G401.6 (cell line): ENCODE measurements around the gene CAMTA1.

Source experiments
- FAIRE-seq: peaks from 2 replicates; lab custom pipeline; 2012; peaks lifted over from hg19 to GRCh38; lab: Jason Lieb, UNC

The CAMTA1 gene

GRCh38 chr1:7478809-7479499, 693.7 kb downstream of the CAMTA1 start:
- FAIRE-seq, result no peak

- no peak for FAIRE-seq
Measured at GRCh38 chr1:7479571-7479970, 694.3 kb downstream of the CAMTA1 start.

GRCh38 chr1:7481194-7481593, 695.9 kb downstream of the CAMTA1 start:
- no peak for FAIRE-seq

- no peak for FAIRE-seq
Measured at GRCh38 chr1:7482077-7482476, 696.8 kb downstream of the CAMTA1 start.

- FAIRE-seq, result no peak
Measured at GRCh38 chr1:7482772-7483495, 697.7 kb downstream of the CAMTA1 start.

GRCh38 chr1:7483634-7484383, 698.6 kb downstream of the CAMTA1 start:
- FAIRE-seq, result no peak

GRCh38 chr1:7485086-7485780, 700.0 kb downstream of the CAMTA1 start:
- no peak for FAIRE-seq

GRCh38 chr1:7485826-7486225, 700.6 kb downstream of the CAMTA1 start:
- no peak for FAIRE-seq

GRCh38 chr1:7487766-7488474, 702.7 kb downstream of the CAMTA1 start:
- FAIRE-seq, result no peak

GRCh38 chr1:7488475-7488842, 703.2 kb downstream of the CAMTA1 start:
- FAIRE-seq, result no peak

GRCh38 chr1:7489586-7489985, 704.3 kb downstream of the CAMTA1 start:
- no peak for FAIRE-seq

GRCh38 chr1:7490576-7490975, 705.3 kb downstream of the CAMTA1 start:
- no peak for FAIRE-seq

- no peak for FAIRE-seq
Measured at GRCh38 chr1:7491109-7491817, 706.0 kb downstream of the CAMTA1 start.

GRCh38 chr1:7491818-7492173, 706.5 kb downstream of the CAMTA1 start:
- FAIRE-seq, result no peak

- no peak for FAIRE-seq
Measured at GRCh38 chr1:7493711-7494454, 708.6 kb downstream of the CAMTA1 start.

GRCh38 chr1:7495962-7496361, 710.7 kb downstream of the CAMTA1 start:
- FAIRE-seq, result no peak

- FAIRE-seq, result no peak
Measured at GRCh38 chr1:7497107-7497637, 711.9 kb downstream of the CAMTA1 start.

GRCh38 chr1:7500381-7501083, 715.3 kb downstream of the CAMTA1 start:
- no peak for FAIRE-seq

GRCh38 chr1:7501084-7501491, 715.8 kb downstream of the CAMTA1 start:
- no peak for FAIRE-seq
